ENCODE results near the gene ACER1.
"Not testable (repeated sequence)": the region's sequence is repeated elsewhere in the genome, so short reads cannot be mapped to it uniquely, and the experiment has no call there.

ACER1 gene

GRCh38 chr19:6372594-6373095 lies 39.2 kb upstream of the ACER1 start, which contains the start of gene ALKBH7:
ALKBH7 (plus strand) TSS chr19:6372794; CDS start chr19:6372821, 27 bp downstream.
- TF ChIP-seq CTCF (IDR thresholded peaks at IDR 0.05; ENCODE audit: low read depth, low read length, missing control alignments): no peak
- peak within 1 kb of the TSS; percentile 98 for H3K4me3 ChIP-seq (ENCODE audit: low read depth, low read length)
- DNase-seq (ENCODE audit: low read depth): peak; percentile 100

GRCh38 chr19:6364353-6364752 lies 30.9 kb upstream of the ACER1 start:
- DNase-seq (ENCODE audit: low read depth): no peak
- TF ChIP-seq CTCF (IDR thresholded peaks at IDR 0.05; ENCODE audit: low read depth, low read length, missing control alignments): no peak
- H3K4me3 ChIP-seq (ENCODE audit: low read depth, low read length): no peak overlapping the region

GRCh38 chr19:6362351-6362801 lies 29.0 kb upstream of the ACER1 start:
- H3K4me3 ChIP-seq (ENCODE audit: low read depth, low read length): peak overlapping the region; percentile 79
- no peak for TF ChIP-seq CTCF (IDR thresholded peaks at IDR 0.05; ENCODE audit: low read depth, low read length, missing control alignments)
- DNase-seq (ENCODE audit: low read depth): no peak

- TF ChIP-seq CTCF (IDR thresholded peaks at IDR 0.05; ENCODE audit: low read depth, low read length, missing control alignments): no peak
- peak overlapping the region; percentile 79 for H3K4me3 ChIP-seq (ENCODE audit: low read depth, low read length)
- DNase-seq (ENCODE audit: low read depth): no peak
Measured at GRCh38 chr19:6362027-6362350, 28.6 kb upstream of the ACER1 start.

GRCh38 chr19:6360857-6361216 lies 27.4 kb upstream of the ACER1 start:
- not testable (repeated sequence) for DNase-seq (ENCODE audit: low read depth)
- peak overlapping the region; percentile 79 for H3K4me3 ChIP-seq (ENCODE audit: low read depth, low read length)

- not testable (repeated sequence) for DNase-seq (ENCODE audit: low read depth)
Measured at GRCh38 chr19:6360445-6360844, 27.0 kb upstream of the ACER1 start.

GRCh38 chr19:6359568-6360341 lies 26.3 kb upstream of the ACER1 start:
- TF ChIP-seq CTCF (IDR thresholded peaks at IDR 0.05; ENCODE audit: low read depth, low read length, missing control alignments): no peak
- H3K4me3 ChIP-seq (ENCODE audit: low read depth, low read length): no peak overlapping the region
- no peak for DNase-seq (ENCODE audit: low read depth)

More at GRCh38 chr19:6360445-6360844, 27.0 kb upstream of the ACER1 start:
- H3K4me3 ChIP-seq (ENCODE audit: low read depth, low read length): not testable (repeated sequence)

GRCh38 chr19:6358003-6358402 lies 24.6 kb upstream of the ACER1 start:
- H3K4me3 ChIP-seq (ENCODE audit: low read depth, low read length): no peak overlapping the region
- TF ChIP-seq CTCF (IDR thresholded peaks at IDR 0.05; ENCODE audit: low read depth, low read length, missing control alignments): no peak
- DNase-seq (ENCODE audit: low read depth): no peak

Measured in GM12864 (cell line).